Measurements from ENCODE around the gene THSD4.
"Not testable (repeated sequence)": the region's sequence is repeated elsewhere in the genome, so short reads cannot be mapped to it uniquely, and the experiment has no call there.

The THSD4 gene

DNA sequence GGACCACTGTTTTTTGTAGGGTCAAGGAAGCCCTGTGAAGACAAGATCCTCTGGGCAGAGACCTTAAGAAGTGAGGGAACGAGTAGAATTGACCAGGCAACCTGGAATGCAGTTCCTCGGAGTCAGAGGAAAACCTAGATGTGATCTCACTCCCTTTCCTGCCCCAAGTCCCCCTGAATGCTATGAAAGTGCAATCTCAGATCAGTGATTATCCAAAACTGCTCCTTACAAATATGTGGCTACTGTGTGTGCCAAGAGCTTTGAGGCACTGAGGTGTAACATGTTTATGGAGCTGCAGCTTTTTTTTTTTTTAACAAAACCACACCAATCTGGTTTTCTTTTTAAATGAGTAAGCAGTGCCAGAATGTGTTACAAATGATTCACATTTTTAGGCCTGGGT, 35.8 kb downstream of the THSD4 start:
- DNase-seq, result no peak

DNA sequence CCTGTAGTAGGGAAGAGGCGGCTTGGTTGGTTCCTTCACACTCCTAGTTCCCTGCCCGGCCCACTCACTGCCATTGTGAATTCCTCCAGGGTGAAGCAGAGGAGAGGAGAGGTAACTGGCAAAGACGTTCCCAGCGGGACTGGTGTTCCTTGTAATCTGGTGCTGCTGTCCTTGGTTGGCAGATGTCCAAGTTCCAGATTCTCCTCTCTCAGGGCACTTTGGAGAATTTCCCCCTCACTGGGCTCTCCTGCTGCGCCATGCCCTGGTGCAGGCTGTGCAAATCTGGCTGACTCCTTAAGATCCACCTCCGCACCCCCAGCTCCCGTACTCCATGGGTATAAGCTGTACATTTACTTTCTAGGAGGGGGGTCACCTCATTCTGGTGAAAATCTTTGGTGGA, 37.3 kb downstream of the THSD4 start:
- no peak for DNase-seq

DNA sequence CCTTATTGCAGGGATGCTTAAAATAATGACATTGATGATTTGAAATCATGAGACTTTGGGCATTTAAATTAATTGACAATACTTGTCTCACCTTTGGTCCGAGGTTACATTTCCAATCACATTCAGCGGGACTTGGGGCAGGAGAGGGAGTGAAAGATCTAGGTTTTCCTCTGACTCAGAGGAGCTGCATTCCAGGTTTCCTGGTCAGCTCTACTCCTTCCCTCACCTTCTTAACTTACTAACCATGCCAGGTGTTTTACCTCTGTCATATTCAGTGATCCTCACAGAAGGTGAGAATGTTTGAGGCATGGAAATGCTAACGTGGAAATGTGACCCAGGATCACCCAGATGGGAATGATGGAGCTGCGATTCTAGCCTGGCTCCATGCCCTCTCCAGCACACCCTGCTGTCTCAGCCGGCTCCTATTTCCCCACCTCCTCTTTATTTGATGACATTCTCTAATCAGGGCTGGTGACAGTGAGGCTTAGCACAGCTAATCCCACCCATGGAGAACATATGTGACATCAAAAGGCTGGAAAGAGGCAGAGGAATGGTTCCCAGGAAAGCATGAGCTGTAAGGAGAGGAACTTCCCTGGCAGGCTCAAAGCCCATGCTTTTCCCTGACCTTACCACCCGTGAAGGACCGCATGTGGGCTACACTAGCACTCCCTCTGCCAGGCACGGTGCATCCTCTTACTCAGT, 38.7 kb downstream of the THSD4 start:
- DNase-seq, result no peak

DNA sequence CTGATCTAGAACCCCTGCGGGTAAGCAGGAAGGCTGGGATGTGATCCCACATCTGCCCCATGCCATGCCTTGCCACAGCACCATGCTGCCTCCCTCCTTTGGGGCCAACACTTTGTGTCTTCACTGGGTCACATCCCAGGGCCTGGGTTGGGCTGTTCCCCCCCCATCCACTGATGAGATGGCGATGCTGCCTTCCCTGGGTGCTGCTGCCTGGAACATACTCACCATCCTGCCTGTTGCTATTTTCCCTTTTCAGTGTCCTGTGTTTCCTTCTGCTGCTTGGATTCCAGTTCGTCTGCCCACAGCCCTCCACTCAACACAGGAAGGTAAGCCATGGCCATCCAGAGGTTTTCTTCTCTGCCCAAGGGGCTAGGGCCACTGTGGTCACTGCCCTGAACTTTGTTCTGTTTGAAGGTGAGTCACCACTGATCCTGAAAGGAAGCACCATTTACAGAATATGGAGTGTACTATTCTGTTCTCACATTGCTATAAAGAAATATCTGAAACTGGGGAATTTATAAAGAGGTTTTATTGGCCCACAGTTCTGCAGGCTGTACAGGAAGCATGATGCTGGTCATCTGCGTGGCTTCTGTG, 39.4 kb downstream of the THSD4 start:
- DNase-seq, result no peak

DNA sequence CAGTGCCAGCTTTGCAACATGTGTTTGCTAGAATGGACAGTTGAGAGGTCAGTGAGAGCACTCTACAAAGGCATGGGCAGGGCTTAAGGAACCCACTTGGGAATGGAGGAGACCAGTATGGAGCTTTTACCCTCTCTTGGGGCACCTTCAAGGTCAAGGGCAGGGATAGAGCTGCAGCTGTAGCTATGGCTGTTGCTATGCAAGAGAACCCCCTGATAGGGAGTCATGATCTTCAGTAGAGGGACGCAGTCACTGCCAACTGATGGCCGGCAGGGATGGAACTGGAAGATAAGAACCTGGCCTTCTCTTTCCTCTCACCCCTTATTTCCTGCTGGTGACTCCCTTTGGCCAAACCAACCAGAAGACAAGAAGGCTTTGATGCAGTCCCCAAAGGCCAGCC, 40.3 kb downstream of the THSD4 start:
- DNase-seq, result no peak

DNA sequence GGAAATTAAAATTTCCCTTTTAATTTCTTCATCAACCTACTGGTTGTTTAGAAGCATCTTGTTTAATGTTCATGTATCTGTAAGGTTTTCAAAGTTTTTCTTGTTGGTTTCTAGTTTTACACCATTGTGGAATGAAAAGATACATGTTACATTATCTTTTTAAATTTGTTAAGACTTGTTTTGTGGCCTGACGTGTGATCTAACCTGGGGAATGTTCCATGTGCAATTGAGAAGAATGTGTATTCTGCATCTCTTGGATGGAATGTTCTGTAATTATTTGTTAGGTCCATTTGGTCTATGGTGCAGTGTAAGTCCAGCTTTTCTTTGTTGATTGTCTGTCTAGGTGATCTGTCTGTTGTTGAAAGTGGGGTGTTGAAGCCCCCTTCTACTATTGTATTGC, 45.7 kb downstream of the THSD4 start:
- no peak for DNase-seq

DNA sequence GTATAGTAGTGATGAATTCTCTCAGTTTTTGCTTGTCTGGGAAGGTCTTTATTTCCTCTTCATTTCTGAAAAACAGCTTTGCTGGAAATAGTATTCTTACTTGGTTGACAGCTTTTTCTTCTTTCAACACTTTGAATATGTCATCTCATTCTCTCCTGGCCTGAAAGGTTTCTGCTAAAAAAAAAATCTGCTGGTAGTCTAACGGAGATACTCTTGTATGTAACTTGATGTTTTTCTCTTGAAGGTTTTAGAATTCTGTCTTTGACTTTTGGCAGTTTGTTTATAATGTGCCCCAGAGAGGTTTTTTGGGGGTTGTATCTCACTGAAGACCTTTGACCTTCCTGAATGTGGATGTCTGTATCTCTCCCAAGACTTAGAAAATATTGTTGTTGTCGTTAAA, 47.0 kb downstream of the THSD4 start:
- no peak for DNase-seq

DNA sequence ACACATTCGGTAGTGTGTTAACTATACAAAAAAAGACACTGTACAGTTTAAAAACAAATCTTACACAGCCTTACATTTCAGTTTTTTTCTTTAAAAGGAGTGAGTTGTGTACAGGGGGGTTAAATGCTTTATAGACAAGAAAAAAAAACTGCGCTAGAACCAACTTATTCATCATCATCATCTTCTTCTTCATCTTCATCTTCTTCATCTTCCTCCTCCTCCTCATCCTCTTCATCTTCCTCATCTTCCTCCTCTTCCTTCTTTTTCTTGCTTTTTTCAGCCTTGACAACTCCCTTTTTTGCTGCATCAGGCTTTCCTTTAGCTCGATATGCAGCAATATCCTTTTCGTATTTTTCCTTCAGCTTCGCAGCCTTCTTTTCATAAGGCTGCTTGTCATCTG, 49.3 kb downstream of the THSD4 start:
- DNase-seq, result not testable (repeated sequence)

DNA sequence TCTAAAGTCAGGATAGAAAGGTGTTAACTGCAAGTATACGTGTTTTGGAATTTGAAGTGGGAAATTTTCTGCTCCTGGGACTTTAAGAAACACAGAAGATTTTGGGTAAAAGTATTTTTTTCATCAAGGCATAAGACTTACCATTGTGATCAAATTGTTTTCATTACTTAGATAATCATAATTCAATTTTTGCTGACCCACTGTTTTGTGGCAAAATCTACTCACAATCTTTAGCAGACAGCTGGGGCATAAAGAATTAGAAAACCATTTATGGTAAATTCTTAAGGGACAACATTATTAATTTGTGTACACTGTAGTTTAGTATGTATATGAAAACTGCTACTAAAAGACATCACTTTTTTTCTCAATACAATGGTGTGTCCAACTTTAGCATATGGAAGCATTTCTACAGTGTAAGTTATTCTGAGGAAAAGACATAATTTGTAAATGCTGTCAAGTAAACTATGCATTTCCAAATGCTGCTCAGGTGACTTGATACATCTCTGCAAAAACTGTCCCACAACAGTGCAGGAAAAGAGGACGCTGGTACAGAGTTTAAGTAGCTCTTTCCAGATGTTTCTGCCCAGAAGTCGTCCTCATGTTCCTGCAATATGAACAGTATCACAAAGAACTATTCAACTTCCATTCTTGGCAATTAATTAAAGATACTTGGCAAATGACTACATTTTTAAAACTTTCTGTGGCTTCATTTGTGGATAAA, 52.3 kb downstream of the THSD4 start:
- no peak for DNase-seq

DNA sequence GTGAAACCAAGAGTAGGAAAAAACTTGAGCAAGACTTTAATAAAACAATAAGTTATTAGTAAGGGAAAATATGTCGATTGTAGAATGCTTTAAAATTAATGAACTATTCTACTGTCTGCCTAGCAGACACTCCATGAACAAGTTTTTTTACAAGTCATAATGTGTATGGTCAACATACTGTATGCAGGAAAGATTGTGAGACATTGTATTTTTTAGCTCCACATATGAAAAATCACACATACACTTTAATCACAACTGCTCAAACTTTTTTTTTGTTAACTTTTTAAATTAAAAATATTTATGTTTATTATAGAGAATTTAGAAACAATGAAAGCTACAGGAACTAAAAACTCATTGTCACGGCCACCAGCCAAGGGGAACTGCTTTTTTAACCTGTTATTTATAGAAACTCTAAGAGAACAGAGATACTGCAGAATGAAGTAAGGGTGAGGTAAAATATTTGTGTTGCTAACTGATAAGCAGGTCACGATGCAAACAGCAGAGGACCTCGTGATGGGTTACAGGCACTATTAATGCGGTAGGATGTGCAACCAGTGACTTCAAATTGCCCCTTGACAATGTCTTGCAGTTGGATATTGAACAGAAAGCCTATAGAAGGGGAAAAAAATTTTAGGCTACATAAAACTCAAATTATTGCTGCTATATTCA, 53.0 kb downstream of the THSD4 start:
- DNase-seq, result no peak

DNA sequence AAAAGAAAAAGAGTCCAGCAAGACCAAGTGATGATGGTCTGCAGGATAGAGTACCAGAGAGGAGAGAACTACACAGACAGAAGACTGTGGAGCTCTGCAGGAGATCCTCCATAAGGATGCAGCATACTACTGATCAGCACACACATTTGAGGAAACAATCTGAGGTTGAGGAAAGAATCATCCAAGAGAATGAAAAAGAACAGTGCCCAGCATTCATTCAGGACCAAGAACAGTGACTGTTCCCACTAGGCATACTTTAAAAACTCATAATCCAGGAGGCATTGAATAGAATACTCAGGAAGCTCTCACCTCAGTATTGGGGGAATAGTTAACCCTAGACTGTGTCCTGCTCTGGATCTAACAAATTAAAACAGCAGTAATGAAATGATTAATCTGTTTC, 54.9 kb downstream of the THSD4 start:
- DNase-seq, result no peak

DNA sequence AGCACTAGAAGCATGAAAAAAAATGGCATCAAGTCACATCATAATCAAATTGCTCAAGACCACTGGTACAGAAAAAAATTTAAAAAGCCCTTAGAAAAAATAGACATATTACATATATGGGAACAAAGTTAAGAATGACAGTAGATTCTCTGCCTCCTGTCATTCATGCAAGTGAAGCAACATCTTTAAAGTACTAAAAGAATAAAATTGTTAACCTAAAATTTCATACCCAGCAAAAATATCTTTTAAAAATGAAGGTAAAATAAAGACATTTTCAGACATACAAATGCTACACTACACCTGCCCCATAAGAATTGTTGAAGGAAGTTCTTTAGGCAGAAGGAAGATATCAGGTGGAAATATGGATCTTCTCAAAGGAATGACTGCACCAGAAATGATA, 55.9 kb downstream of the THSD4 start:
- no peak for DNase-seq

DNA sequence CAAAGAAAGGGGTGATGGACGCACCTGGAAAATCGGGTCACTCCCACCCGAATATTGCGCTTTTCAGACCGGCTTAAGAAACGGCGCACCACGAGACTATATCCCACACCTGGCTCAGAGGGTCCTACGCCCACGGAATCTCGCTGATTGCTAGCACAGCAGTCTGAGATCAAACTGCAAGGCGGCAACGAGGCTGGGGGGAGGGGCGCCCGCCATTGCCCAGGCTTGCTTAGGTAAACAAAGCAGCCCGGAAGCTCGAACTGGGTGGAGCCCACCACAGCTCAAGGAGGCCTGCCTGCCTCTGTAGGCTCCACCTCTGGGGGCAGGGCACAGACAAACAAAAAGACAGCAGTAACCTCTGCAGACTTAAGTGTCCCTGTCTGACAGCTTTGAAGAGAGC, 59.1 kb downstream of the THSD4 start:
- not testable (repeated sequence) for DNase-seq

DNA sequence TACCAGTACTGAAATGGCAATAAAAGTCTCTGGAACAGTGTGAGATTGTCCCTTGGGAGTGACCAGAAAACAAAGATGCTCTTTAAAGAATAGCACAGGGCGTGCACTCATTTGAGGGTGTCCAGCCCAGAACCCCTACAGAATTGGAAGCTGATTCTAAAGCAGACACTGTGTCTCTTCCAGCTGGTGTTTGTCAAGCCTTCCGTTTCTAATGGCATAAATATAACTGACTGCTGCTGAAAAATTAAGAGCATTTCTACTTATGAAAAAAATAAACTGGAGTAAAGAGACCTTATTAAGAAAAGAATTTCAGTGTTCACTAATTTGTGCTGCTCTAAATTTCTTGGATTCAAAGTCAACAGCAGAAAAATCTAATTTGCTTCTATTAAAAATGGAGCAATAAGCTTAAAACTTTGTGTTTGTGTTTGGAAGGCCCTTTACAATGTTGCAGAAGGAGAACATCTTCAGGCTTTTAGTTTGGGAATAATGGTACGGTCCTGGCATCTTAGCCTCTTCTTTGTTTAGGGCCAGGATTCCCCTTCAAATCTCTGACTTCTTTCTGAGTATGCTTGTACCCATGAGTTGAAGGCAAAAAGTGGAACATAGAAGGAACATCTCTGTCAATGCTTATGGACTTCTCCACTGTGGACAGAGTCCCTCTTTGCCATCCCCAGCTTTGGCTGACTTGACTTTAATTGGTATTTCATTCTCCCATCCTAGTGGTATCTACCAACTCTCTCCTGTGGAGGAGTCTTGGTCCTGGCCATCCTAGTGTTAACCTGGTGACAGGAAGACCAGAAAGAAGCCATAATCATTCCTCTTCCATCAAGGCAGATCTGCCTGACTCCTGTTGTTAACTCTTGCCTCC, 65.9 kb downstream of the THSD4 start:
- no peak for DNase-seq

DNA sequence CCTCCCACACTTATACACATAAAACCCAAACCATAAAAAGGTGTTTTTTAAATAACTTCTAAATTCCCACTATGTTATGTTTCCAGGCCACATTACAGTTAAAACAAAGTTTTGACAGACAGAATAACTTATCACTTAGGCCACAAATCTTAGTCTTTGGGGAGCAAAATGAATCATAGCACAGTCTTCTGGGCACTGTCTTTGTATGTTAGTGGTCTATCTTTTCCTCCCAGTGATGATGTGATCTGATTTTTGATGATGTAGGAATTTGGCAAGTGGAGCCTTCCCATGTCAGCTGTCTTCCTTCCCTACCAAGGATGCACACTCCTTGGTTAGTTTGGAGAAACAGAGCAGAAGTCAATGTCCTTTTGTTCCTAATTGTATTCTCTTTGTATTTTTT, 67.3 kb downstream of the THSD4 start:
- DNase-seq, result no peak

DNA sequence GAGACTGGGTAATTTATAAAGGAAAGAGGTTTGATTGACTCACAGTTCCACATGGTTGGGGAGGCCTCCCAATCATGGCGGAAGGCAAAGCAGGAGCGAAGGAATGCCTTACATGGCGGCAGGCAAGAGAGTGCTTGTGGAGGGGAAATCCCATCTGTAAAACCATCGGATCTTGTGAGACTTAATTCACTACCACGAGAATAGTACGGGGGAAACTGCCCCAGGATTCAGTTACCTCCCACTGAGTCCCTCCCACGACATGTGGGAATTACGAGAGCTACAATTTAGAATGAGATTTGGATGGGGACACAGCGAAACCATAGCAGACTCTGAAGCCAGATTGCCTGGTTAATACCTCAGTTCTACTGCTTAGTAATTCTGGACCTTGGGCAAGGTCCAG, 67.8 kb downstream of the THSD4 start:
- no peak for DNase-seq

DNA sequence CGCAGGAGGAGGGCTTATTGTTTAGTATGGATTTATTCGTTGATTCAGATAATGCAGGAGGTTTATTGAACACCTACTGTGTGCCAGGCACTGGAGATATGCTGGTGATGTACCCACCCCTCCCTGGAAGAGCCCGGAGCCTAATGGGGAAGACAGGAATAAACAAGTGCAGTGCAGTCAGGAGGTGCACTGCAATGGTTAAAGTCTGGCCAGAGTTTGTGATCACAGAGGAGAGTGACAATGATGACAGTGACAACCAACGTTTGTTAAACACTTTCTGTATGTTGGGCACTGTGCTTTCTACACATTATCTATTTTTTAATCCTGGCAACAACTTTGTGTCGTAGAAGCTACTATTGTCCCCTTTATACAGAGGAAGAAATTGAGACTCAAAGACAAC, 70.4 kb downstream of the THSD4 start:
- DNase-seq, result no peak

DNA sequence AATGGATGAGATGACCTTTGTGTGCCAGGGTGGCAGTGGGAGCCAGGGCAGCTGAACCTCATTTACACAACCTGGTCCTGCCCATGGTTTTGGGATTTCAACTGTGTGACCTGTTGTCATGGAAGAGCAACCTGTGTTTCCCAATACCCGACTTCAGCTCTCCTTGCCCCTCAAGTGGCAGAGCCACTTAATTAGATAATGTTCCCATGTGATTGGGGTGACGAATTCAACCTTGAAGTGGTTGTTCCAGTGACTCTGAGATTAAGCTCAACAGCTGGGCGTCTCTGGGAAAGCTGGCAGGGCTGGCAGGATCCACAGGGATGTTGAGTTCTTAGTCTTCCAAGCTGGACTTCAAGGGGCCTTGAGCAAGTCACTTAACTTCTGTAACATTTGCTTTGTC, 71.0 kb downstream of the THSD4 start:
- no peak for DNase-seq

DNA sequence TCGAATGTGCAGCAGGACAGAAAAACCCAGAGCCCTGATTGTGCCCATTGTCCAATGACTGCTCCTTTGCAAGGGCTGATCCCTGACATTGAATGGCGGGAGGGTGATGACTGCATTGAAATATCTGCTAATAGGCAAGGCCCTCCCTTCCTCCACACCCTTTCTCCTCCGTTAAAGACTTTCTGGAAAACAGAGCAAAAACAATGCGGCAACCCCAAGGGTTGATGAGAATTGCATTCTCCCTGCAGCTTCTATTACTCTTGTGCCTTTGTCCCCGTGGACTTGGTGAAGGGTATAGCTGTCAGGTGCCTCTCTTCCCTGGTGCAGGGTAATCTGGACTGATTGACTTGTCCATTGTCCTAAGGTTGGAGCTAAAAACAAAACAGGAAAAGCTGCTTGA, 71.8 kb downstream of the THSD4 start:
- no peak for DNase-seq

DNA sequence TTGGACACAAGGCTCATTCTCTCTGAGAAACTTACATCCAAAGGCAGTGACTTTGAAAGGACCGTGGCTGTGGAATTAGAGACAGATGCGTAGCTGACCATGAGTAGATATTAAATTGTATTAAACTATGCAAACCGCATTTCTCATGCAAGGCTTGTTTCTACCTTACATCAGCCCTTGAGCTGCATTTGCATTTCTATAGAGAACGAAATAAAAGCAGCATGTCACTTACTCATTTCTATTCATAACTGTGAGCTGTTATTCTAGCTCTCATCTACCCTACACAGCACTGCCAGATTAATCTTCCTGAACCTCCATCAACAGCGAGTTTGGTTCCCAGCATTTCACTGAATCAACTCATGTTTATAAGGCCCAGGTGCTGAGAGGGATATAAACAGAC, 72.3 kb downstream of the THSD4 start:
- DNase-seq, result no peak

DNA sequence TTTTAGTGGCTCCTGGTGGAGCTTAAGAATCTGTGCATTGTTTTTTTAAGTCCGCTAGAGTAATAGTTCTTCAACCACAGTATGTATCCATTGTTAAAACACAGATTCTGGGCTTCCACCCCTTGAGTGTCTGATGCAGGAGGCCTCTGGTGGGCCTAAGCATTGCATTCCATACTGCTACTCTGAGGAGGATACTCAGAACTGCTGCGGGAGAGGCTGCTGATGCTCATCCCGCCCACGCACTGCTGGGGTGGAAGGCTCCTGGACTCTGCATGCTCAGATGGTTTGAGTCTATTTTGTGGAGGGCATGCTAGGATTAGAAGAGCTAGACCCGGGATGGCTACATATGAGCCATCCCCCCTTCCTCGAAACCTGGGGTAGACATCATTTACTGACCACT, 74.4 kb downstream of the THSD4 start:
- no peak for DNase-seq

DNA sequence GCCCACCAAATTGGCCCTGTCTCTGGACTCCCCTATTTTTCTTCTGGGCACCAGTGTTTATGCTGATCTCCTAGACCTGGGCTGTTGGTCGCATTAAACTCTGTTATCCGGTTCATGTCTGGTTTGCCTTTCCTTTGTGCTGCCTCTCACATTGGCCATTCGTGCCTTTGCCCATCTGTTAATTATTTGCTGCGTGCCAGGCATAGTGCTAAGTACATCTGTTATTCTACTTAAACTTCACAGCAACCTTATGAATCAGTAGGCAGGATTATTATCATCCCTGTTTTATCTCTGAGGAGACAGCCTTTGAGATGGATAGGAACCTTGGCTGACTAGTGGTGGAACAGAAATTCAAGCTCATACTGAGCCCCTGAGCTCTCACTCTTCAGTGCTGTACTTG, 76.0 kb downstream of the THSD4 start:
- DNase-seq, result no peak

DNA sequence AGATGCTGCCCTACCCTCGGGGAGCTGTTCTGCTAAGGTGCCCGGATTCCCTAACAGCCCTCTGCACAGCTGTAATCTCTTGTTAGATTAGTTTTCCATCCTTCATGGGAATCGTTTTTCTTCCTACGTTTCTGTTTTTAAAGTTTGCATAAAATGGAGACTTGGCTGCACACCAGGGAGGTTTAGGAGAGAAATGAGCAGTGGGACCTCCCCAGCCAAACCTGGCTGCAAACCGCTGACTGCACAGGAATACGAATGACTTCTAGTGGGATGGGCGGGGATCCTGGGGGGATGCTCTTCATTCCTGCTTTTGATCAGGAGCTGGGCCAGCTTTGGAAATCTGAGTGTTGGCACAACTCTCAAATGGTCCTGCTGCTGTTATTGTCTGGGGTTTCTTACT, 77.5 kb downstream of the THSD4 start:
- DNase-seq, result no peak

All from NCI-H187 treated with DMSO at 0.1 percent for 48 hours (cell line).